ENCODE data around the gene CNTD1.

- TF ChIP-seq CTCF (conservative IDR thresholded peaks at IDR 0.05 in 1 of 2, IDR thresholded peaks at IDR 0.05 in 1 of 2; ENCODE audit: low read depth in 1 of 2, low read length in 2 of 2), result no peak
- no peak for TF ChIP-seq EZH2 (IDR thresholded peaks at IDR 0.05; ENCODE audit: low read length, missing control alignments)
Measured at GRCh38 chr17:42803074-42803883, 4.6 kb downstream of the CNTD1 start.

Data from fibroblast of lung (primary cell).